GM21423 (cell line): ENCODE results near the gene MGST2.
"Not testable (repeated sequence)": the region's sequence is repeated elsewhere in the genome, so short reads cannot be mapped to it uniquely, and the experiment has no call there.

Source experiments
- ATAC-seq: cut with Tn5 transposase; IDR thresholded peaks from one replicate; pipeline ENCODE4 v1.9.1; 2021; ENCODE audit warnings: mild to moderate bottlenecking, moderate library complexity; ENCODE audit not compliant: unreplicated experiment

The MGST2 gene

GRCh38 chr4:139665690-139666529 is at the start of gene MGST2:
Gene MGST2 (plus strand): TSS chr4:139665819. CDS start chr4:139666020, 201 bp downstream.
- ATAC-seq: peak; percentile 85

- no peak for ATAC-seq
These were observed 47.7 kb upstream of the MGST2 start for GRCh38 chr4:139617702-139618490.

GRCh38 chr4:139619644-139620043 is 46.0 kb upstream of the MGST2 start:
- no peak for ATAC-seq

GRCh38 chr4:139622901-139623381 is 42.7 kb upstream of the MGST2 start:
- no peak for ATAC-seq

- ATAC-seq: no peak
These were observed 41.1 kb upstream of the MGST2 start for GRCh38 chr4:139624441-139625092.

- ATAC-seq: no peak
These were observed 40.5 kb upstream of the MGST2 start for GRCh38 chr4:139625093-139625455.

GRCh38 chr4:139625482-139625881 is 40.1 kb upstream of the MGST2 start:
- no peak for ATAC-seq

GRCh38 chr4:139628184-139629012 is 37.2 kb upstream of the MGST2 start:
- no peak for ATAC-seq

- no peak for ATAC-seq
These were observed 36.0 kb upstream of the MGST2 start for GRCh38 chr4:139629436-139630125.

GRCh38 chr4:139630126-139630495 is 35.5 kb upstream of the MGST2 start:
- no peak for ATAC-seq

- ATAC-seq: no peak
These were observed 34.6 kb upstream of the MGST2 start for GRCh38 chr4:139630991-139631390.

GRCh38 chr4:139631791-139632190 is 33.8 kb upstream of the MGST2 start:
- no peak for ATAC-seq

- ATAC-seq: not testable (repeated sequence)
These were observed 32.9 kb upstream of the MGST2 start for GRCh38 chr4:139632739-139633138.

GRCh38 chr4:139633195-139633594 is 32.4 kb upstream of the MGST2 start:
- no peak for ATAC-seq

GRCh38 chr4:139633661-139634060 is 32.0 kb upstream of the MGST2 start:
- no peak for ATAC-seq

- ATAC-seq: no peak
These were observed 29.7 kb upstream of the MGST2 start for GRCh38 chr4:139635966-139636365.

GRCh38 chr4:139638306-139638705 is 27.3 kb upstream of the MGST2 start:
- ATAC-seq: not testable (repeated sequence)

GRCh38 chr4:139639654-139640053 is 26.0 kb upstream of the MGST2 start:
- ATAC-seq: no peak

- ATAC-seq: no peak
These were observed 24.4 kb upstream of the MGST2 start for GRCh38 chr4:139641218-139641617.

- ATAC-seq: no peak
These were observed 23.3 kb upstream of the MGST2 start for GRCh38 chr4:139642364-139642763.
